SK-N-SH treated with all-trans-retinoic acid at 6 μM for 48 hours (cell line): ENCODE data around the gene FXYD2.

Experiments
- ATAC-seq: fragments of 200-7000 bp; cut with Tn5 transposase; 3 replicates; pipeline ENCODE4 v1.9.1; 2020; ENCODE audit warnings: mild to moderate bottlenecking, moderate library complexity
- ARNTL ChIP-seq: fragments of 450-650 bp; formaldehyde crosslinking; IDR thresholded peaks from 2 replicates; pipeline ENCODE4 v1.5.0; 2020; ENCODE audit warnings: low read depth, mild to moderate bottlenecking, moderate library complexity, borderline replicate concordance
- BACH2 ChIP-seq: fragments of 250-450 bp; sonication (Bioruptor Pico); IDR thresholded peaks from 2 replicates; pipeline ENCODE4 v1.9.0; 2021; ENCODE audit warnings: mild to moderate bottlenecking, borderline replicate concordance
- CSDC2 ChIP-seq: fragments of 250-450 bp; sonication (Bioruptor Pico); IDR thresholded peaks from 2 replicates; pipeline ENCODE4 v1.5.0; 2020; ENCODE audit warnings: mild to moderate bottlenecking, moderate library complexity
- ESRRG ChIP-seq: fragments of 250-450 bp; sonication (Bioruptor Pico); IDR thresholded peaks from 2 replicates; pipeline ENCODE4 v1.6.1; 2021; ENCODE audit warnings: mild to moderate bottlenecking
- GLIS3 ChIP-seq: fragments of 250-450 bp; sonication (Bioruptor Pico); IDR thresholded peaks from 2 replicates; pipeline ENCODE4 v1.5.0; 2020; ENCODE audit warnings: mild to moderate bottlenecking, moderate library complexity
- ISL1 ChIP-seq: fragments of 250-450 bp; sonication (Bioruptor Pico); IDR thresholded peaks from 2 replicates; pipeline ENCODE4 v2.1.2; 2022; ENCODE audit warnings: mild to moderate bottlenecking, moderate library complexity
- OSR1 ChIP-seq: fragments of 250-450 bp; sonication (Bioruptor Pico); IDR thresholded peaks from 2 replicates; pipeline ENCODE4 v1.8.0; 2022; ENCODE audit warnings: moderate library complexity, mild to moderate bottlenecking, inconsistent platforms
- PPARA ChIP-seq: fragments of 250-450 bp; sonication (Bioruptor Pico); IDR thresholded peaks from 2 replicates; pipeline ENCODE4 v1.5.0; 2020; ENCODE audit warnings: mild to moderate bottlenecking, borderline replicate concordance
- RARB ChIP-seq: fragments of 250-450 bp; sonication (Bioruptor Pico); IDR thresholded peaks from 2 replicates; pipeline ENCODE4 v1.8.0; 2021; ENCODE audit warnings: mild to moderate bottlenecking, moderate library complexity
- SNAI2 ChIP-seq: fragments of 250-450 bp; sonication (Bioruptor Pico); IDR thresholded peaks from 2 replicates; pipeline ENCODE4 v1.5.0; 2020; ENCODE audit warnings: mild to moderate bottlenecking, moderate library complexity
- TCF4 ChIP-seq: fragments of 250-450 bp; sonication (Bioruptor Pico); IDR thresholded peaks from 2 replicates; pipeline ENCODE4 v1.8.0; 2021; ENCODE audit warnings: mild to moderate bottlenecking, moderate library complexity, borderline replicate concordance
- TOX ChIP-seq: fragments of 250-450 bp; sonication (Bioruptor Pico); IDR thresholded peaks from 2 replicates; pipeline ENCODE4 v1.8.0; 2021; ENCODE audit warnings: mild to moderate bottlenecking, moderate library complexity, borderline replicate concordance
- ZC3H10 ChIP-seq: fragments of 250-450 bp; sonication (Bioruptor Pico); IDR thresholded peaks from 2 replicates; pipeline ENCODE4 v1.5.1; 2021; ENCODE audit warnings: mild to moderate bottlenecking, moderate library complexity
- ZFP3 ChIP-seq: fragments of 250-450 bp; sonication (Bioruptor Pico); IDR thresholded peaks from 2 replicates; pipeline ENCODE4 v1.5.0; 2020; ENCODE audit warnings: mild to moderate bottlenecking, moderate library complexity
- ZFP30 ChIP-seq: fragments of 450-650 bp; formaldehyde crosslinking; IDR thresholded peaks from 2 replicates; pipeline ENCODE4 v1.5.0; 2022; ENCODE audit warnings: mild to moderate bottlenecking, moderate library complexity
- ZNF565 ChIP-seq: fragments of 450-650 bp; formaldehyde crosslinking; conservative IDR thresholded peaks from 2 replicates; pipeline ENCODE4 v1.5.0; 2020; ENCODE audit warnings: low read depth, mild to moderate bottlenecking, moderate library complexity
- ZNF70 ChIP-seq: fragments of 450-650 bp; formaldehyde crosslinking; IDR thresholded peaks from 2 replicates; pipeline ENCODE4 v1.5.0; 2020; ENCODE audit warnings: mild to moderate bottlenecking, moderate library complexity
- ZNF8 ChIP-seq: fragments of 450-650 bp; formaldehyde crosslinking; IDR thresholded peaks from 2 replicates; pipeline ENCODE4 v1.5.0; 2020; ENCODE audit warnings: mild to moderate bottlenecking, moderate library complexity
- TF ChIP-seq, protein P1 (sequence below): fragments of 250-450 bp; sonication (Bioruptor Pico); IDR thresholded peaks from 2 replicates; pipeline ENCODE4 v1.8.0; 2021; ENCODE audit warnings: low read depth, mild to moderate bottlenecking, moderate library complexity, borderline replicate concordance
- TF ChIP-seq, protein P2 (sequence below): fragments of 250-450 bp; sonication (Bioruptor Pico); IDR thresholded peaks from 2 replicates; pipeline ENCODE4 v1.5.1; 2020; ENCODE audit warnings: low read depth, mild to moderate bottlenecking, moderate library complexity
- TF ChIP-seq, protein P3 (sequence below): fragments of 250-450 bp; sonication (Bioruptor Pico); IDR thresholded peaks from 2 replicates; pipeline ENCODE4 v1.5.0; 2020; ENCODE audit warnings: mild to moderate bottlenecking, moderate library complexity
- TF ChIP-seq, protein P4 (sequence below): fragments of 250-450 bp; sonication (Bioruptor Pico); IDR thresholded peaks from 2 replicates; pipeline ENCODE4 v1.8.0; 2020; ENCODE audit warnings: mild to moderate bottlenecking, moderate library complexity, borderline replicate concordance

FXYD2 gene

DNA sequence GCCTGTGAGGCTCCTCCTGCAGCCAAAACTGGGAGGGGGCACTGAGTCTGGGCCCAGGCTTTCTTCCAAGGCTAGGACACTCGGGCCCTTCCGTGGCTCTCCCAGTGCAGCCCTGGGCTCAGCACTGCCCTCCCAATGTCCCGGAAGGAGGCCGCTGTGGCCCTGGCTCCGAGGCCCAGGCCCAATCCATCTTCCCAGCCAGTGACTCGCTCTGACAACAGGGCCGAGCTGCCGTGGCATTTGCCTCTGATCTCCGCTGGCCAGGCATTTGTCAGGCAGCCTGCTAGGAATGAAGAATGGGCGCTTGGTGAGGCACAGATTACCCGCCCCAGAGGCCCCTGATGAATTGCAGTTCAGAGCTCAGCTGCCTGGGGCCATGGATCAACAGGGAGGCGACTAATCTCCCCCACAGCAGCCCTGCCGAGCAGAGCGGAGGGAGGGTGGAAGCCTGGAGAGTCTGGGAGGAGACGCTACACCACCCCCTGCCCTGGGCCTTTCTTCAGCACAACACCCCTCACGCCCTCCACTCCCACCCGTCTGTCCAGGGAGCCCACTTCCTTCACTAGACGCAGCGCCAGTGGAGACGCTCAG, 8.3 kb downstream of the FXYD2 start (continued):
- TF ChIP-seq, protein P1, sequence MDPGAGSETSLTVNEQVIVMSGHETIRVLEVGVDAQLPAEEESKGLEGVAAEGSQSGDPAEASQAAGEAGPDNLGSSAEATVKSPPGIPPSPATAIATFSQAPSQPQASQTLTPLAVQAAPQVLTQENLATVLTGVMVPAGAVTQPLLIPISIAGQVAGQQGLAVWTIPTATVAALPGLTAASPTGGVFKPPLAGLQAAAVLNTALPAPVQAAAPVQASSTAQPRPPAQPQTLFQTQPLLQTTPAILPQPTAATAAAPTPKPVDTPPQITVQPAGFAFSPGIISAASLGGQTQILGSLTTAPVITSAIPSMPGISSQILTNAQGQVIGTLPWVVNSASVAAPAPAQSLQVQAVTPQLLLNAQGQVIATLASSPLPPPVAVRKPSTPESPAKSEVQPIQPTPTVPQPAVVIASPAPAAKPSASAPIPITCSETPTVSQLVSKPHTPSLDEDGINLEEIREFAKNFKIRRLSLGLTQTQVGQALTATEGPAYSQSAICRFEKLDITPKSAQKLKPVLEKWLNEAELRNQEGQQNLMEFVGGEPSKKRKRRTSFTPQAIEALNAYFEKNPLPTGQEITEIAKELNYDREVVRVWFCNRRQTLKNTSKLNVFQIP, result no peak
- no peak for TF ChIP-seq TOX (CRISPR knock-in tag)
- TF ChIP-seq ZNF565, result no peak
- TF ChIP-seq BACH2 (CRISPR knock-in tag), result no peak
- no peak for TF ChIP-seq GLIS3 (CRISPR knock-in tag)
- TF ChIP-seq, protein P2, sequence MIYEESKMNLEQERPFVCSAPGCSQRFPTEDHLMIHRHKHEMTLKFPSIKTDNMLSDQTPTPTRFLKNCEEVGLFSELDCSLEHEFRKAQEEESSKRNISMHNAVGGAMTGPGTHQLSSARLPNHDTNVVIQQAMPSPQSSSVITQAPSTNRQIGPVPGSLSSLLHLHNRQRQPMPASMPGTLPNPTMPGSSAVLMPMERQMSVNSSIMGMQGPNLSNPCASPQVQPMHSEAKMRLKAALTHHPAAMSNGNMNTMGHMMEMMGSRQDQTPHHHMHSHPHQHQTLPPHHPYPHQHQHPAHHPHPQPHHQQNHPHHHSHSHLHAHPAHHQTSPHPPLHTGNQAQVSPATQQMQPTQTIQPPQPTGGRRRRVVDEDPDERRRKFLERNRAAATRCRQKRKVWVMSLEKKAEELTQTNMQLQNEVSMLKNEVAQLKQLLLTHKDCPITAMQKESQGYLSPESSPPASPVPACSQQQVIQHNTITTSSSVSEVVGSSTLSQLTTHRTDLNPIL (CRISPR knock-in tag), result no peak
- TF ChIP-seq PPARA, result no peak
- TF ChIP-seq SNAI2 (CRISPR knock-in tag), result no peak

DNA sequence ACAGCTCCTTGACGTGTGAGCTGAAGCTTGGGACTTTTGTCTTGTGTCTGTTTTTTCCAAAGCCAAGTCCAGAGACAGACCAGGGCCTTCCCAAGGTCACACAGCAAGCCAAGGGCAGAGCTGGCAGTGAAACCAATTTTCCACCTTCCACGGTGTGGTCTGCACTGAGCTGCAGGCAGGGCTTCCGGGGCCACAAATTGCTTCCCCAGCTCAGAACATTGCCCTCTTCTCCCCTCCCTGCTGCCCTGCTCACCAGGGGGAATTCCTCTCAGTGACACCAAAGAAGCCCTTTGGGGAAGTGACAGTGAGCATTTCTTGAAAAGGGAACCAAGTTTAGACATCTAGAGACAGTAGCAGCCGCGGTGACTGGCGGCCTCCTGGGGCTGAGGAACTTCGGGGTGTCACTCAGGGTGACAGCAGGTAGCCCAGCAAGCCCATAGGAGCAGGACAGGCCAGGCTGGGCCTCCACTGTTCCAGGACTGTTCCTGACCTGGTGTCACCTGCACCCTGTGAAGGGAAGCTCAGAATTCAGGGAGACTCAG, 9.2 kb downstream of the FXYD2 start:
- TF ChIP-seq ISL1 (CRISPR knock-in tag) (no peak), GLIS3 (CRISPR knock-in tag) (no peak), ZNF565 (no peak), RARB (CRISPR knock-in tag) (no peak), PPARA (no peak), ARNTL (CRISPR knock-in tag) (no peak), TCF4 (no peak), CSDC2 (CRISPR knock-in tag) (no peak), ZC3H10 (CRISPR knock-in tag) (no peak), SNAI2 (CRISPR knock-in tag) (no peak), ZNF8 (CRISPR knock-in tag) (no peak)
- TF ChIP-seq, protein P1, result no peak
- TF ChIP-seq, protein P3, sequence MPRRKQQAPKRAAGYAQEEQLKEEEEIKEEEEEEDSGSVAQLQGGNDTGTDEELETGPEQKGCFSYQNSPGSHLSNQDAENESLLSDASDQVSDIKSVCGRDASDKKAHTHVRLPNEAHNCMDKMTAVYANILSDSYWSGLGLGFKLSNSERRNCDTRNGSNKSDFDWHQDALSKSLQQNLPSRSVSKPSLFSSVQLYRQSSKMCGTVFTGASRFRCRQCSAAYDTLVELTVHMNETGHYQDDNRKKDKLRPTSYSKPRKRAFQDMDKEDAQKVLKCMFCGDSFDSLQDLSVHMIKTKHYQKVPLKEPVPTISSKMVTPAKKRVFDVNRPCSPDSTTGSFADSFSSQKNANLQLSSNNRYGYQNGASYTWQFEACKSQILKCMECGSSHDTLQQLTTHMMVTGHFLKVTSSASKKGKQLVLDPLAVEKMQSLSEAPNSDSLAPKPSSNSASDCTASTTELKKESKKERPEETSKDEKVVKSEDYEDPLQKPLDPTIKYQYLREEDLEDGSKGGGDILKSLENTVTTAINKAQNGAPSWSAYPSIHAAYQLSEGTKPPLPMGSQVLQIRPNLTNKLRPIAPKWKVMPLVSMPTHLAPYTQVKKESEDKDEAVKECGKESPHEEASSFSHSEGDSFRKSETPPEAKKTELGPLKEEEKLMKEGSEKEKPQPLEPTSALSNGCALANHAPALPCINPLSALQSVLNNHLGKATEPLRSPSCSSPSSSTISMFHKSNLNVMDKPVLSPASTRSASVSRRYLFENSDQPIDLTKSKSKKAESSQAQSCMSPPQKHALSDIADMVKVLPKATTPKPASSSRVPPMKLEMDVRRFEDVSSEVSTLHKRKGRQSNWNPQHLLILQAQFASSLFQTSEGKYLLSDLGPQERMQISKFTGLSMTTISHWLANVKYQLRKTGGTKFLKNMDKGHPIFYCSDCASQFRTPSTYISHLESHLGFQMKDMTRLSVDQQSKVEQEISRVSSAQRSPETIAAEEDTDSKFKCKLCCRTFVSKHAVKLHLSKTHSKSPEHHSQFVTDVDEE (CRISPR knock-in tag), result no peak
- ATAC-seq, result no peak

DNA sequence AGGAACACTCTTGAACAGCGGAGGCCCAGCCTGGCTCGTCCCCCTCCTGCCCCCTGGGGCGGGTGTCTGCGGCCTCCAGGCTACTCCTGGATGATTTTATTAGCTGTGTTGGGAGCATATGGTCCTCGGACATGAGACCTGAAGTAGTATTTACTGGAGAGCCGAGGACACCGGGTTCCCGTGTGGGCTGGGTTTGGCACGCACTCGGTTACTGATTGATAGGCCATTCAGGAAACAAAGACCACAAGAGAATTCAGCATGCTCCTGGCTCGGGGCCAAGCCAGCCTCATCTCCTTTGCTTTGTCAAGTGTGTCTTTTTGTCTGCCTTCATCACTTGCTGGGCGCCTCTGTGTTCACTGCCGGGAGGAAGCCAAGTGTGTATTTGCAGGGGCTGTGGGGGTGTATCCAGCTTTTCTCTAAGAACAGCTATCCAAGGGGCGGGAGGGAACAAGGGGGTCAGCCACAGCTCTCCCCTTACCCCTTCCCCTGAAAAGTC, 9.7 kb downstream of the FXYD2 start:
- ATAC-seq, result no peak
- TF ChIP-seq RARB (CRISPR knock-in tag), result no peak
- no peak for TF ChIP-seq ZNF70 (CRISPR knock-in tag)
- no peak for TF ChIP-seq ZFP30 (CRISPR knock-in tag)
- no peak for TF ChIP-seq ZC3H10 (CRISPR knock-in tag)
- TF ChIP-seq, protein P2 (CRISPR knock-in tag), result no peak
- TF ChIP-seq, protein P1, result no peak
- no peak for TF ChIP-seq ESRRG (CRISPR knock-in tag)
- no peak for TF ChIP-seq ZFP3 (CRISPR knock-in tag)
- no peak for TF ChIP-seq OSR1 (CRISPR knock-in tag)
- TF ChIP-seq BACH2 (CRISPR knock-in tag), result no peak
- TF ChIP-seq ZNF565, result no peak
- no peak for TF ChIP-seq GLIS3 (CRISPR knock-in tag)
- no peak for TF ChIP-seq ZNF8 (CRISPR knock-in tag)
- TF ChIP-seq, protein P4, sequence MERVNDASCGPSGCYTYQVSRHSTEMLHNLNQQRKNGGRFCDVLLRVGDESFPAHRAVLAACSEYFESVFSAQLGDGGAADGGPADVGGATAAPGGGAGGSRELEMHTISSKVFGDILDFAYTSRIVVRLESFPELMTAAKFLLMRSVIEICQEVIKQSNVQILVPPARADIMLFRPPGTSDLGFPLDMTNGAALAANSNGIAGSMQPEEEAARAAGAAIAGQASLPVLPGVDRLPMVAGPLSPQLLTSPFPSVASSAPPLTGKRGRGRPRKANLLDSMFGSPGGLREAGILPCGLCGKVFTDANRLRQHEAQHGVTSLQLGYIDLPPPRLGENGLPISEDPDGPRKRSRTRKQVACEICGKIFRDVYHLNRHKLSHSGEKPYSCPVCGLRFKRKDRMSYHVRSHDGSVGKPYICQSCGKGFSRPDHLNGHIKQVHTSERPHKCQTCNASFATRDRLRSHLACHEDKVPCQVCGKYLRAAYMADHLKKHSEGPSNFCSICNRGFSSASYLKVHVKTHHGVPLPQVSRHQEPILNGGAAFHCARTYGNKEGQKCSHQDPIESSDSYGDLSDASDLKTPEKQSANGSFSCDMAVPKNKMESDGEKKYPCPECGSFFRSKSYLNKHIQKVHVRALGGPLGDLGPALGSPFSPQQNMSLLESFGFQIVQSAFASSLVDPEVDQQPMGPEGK, result no peak
- TF ChIP-seq PPARA, result no peak
